Neural crest cell (in vitro differentiated cells): Measurements from ENCODE around the gene IL22RA1. TPM values are rescaled to one million over a fixed set of nuclear protein-coding genes. Genes with fewer than 3 reads are reported as not detected.
A peak's percentile ranks its signal among the peaks of the same experiment; 100 is the strongest.

Experiments used
- DNase-seq: peaks from one replicate; pipeline ENCODE4 v3.0.0; 2021; ENCODE audit warnings: low read depth, mixed read lengths, low spot score
- H3K27ac Mint-ChIP-seq: one replicate; pipeline ENCODE4 v1.8.0; 2021; ENCODE audit warnings: mild to moderate bottlenecking, mixed read lengths; ENCODE audit not compliant: unreplicated experiment
- H3K27me3 Mint-ChIP-seq: 2 replicates; pipeline ENCODE4 v1.8.0; 2021; ENCODE audit warnings: low read depth, mild to moderate bottlenecking, mixed read lengths
- H3K36me3 Mint-ChIP-seq: 2 replicates; pipeline ENCODE4 v1.8.0; 2021; ENCODE audit warnings: low read depth, mild to moderate bottlenecking, mixed read lengths
- H3K4me1 Mint-ChIP-seq: 2 replicates; pipeline ENCODE4 v1.8.0; 2021; ENCODE audit warnings: mixed read lengths
- H3K4me3 Mint-ChIP-seq: one replicate; pipeline ENCODE4 v1.8.0; 2021; ENCODE audit warnings: mild to moderate bottlenecking, mixed read lengths
- H3K9me3 Mint-ChIP-seq: 2 replicates; pipeline ENCODE4 v1.8.0; 2021; ENCODE audit warnings: mixed read lengths
- CTCF ChIP-seq: fragments of 200-600 bp; sonication (generic); conservative IDR thresholded peaks from 2 replicates; pipeline ENCODE4 v1.5.0; 2021; ENCODE audit warnings: antibody characterized with exemption, mild to moderate bottlenecking
- total RNA-seq: library from RNA; stranded (reverse); gene quantifications from 2 replicates; pipeline ENCODE4 v1.2.1, GENCODE V29; 2021

IL22RA1 gene
- total RNA-seq, 1 donor from 2014 or later = not detected

GRCh38 chr1:24140741-24141181 lies 2.2 kb downstream of the IL22RA1 start:
- H3K9me3 Mint-ChIP-seq = no peaks in the 10 kb centered on the region
- DNase-seq = no peak
- H3K27ac Mint-ChIP-seq = no peak overlapping the region
- no peaks in the 10 kb centered on the region for H3K36me3 Mint-ChIP-seq
- peaks cover 8% of the 10 kb centered on the region for H3K27me3 Mint-ChIP-seq
- H3K4me1 Mint-ChIP-seq = peaks cover 13% of the 10 kb centered on the region
- no peak for TF ChIP-seq CTCF
- H3K4me3 Mint-ChIP-seq = no peak overlapping the region

GRCh38 chr1:24139841-24140425 lies 3.0 kb downstream of the IL22RA1 start:
- no peak for DNase-seq
- H3K27me3 Mint-ChIP-seq = peaks cover 8% of the 10 kb centered on the region
- no peaks in the 10 kb centered on the region for H3K36me3 Mint-ChIP-seq
- H3K9me3 Mint-ChIP-seq = no peaks in the 10 kb centered on the region
- no peak for TF ChIP-seq CTCF
- peaks cover 13% of the 10 kb centered on the region for H3K4me1 Mint-ChIP-seq
- peak overlapping the region; percentile 76 for H3K27ac Mint-ChIP-seq
- no peak overlapping the region for H3K4me3 Mint-ChIP-seq

- H3K36me3 Mint-ChIP-seq = no peaks in the 10 kb centered on the region
- H3K9me3 Mint-ChIP-seq = no peaks in the 10 kb centered on the region
- H3K27ac Mint-ChIP-seq = no peak overlapping the region
- H3K4me1 Mint-ChIP-seq = peaks cover 13% of the 10 kb centered on the region
- H3K4me3 Mint-ChIP-seq = no peak overlapping the region
- DNase-seq = no peak
- TF ChIP-seq CTCF = no peak
- H3K27me3 Mint-ChIP-seq = peaks cover 4% of the 10 kb centered on the region
These were observed 3.8 kb downstream of the IL22RA1 start for GRCh38 chr1:24139222-24139489.

GRCh38 chr1:24138476-24139221 lies 4.3 kb downstream of the IL22RA1 start:
- Mint-ChIP-seq H3K9me3 (no peaks in the 10 kb centered on the region), H3K27me3 (peaks cover under 1% of the 10 kb centered on the region), H3K27ac (no peak overlapping the region), H3K4me3 (no peak overlapping the region), H3K4me1 (peaks cover 13% of the 10 kb centered on the region), H3K36me3 (no peaks in the 10 kb centered on the region)
- no peak for TF ChIP-seq CTCF
- no peak for DNase-seq

GRCh38 chr1:24136956-24137539 lies 5.9 kb downstream of the IL22RA1 start:
- H3K27me3 Mint-ChIP-seq = no peaks in the 10 kb centered on the region
- H3K36me3 Mint-ChIP-seq = no peaks in the 10 kb centered on the region
- no peak overlapping the region for H3K4me3 Mint-ChIP-seq
- H3K9me3 Mint-ChIP-seq = no peaks in the 10 kb centered on the region
- no peak for TF ChIP-seq CTCF
- peaks cover 13% of the 10 kb centered on the region for H3K4me1 Mint-ChIP-seq
- H3K27ac Mint-ChIP-seq = no peak overlapping the region
- DNase-seq = no peak
